ENCODE measurements around the gene VRK2.

Gene VRK2

GRCh38 chr2:58046585-58047372 is at the start of gene VRK2:
Gene VRK2 (plus strand): TSS chr2:58046806. CDS start chr2:58048832, 2,026 bp downstream.
- peak; percentile 93 for DNase-seq

GRCh38 chr2:58006256-58006951 is 40.2 kb upstream of the VRK2 start:
- DNase-seq: no peak

- no peak for DNase-seq
These were observed 39.7 kb upstream of the VRK2 start for GRCh38 chr2:58006952-58007284.

- no peak for DNase-seq
These were observed 36.0 kb upstream of the VRK2 start for GRCh38 chr2:58010599-58010998.

- no peak for DNase-seq
These were observed 27.4 kb upstream of the VRK2 start for GRCh38 chr2:58019229-58019628.

GRCh38 chr2:58025150-58025933 is 21.3 kb upstream of the VRK2 start:
- no peak for DNase-seq

- no peak for DNase-seq
These were observed 19.6 kb upstream of the VRK2 start for GRCh38 chr2:58027029-58027428.

GRCh38 chr2:58030771-58031170 is 15.8 kb upstream of the VRK2 start:
- no peak for DNase-seq

- DNase-seq: no peak
These were observed 14.4 kb upstream of the VRK2 start for GRCh38 chr2:58032016-58032763.

GRCh38 chr2:58032764-58033080 is 13.9 kb upstream of the VRK2 start:
- no peak for DNase-seq

- no peak for DNase-seq
These were observed 13.1 kb upstream of the VRK2 start for GRCh38 chr2:58033530-58033929.

GRCh38 chr2:58035352-58035751 is 11.3 kb upstream of the VRK2 start:
- no peak for DNase-seq

- DNase-seq: no peak
These were observed 7.4 kb upstream of the VRK2 start for GRCh38 chr2:58039170-58039611.

- DNase-seq: peak; percentile 68
These were observed 4.1 kb upstream of the VRK2 start for GRCh38 chr2:58042486-58042970.

- no peak for DNase-seq
These were observed 2.5 kb upstream of the VRK2 start for GRCh38 chr2:58044145-58044544.

GRCh38 chr2:58045580-58046334 is 849 bp upstream of the VRK2 start:
- DNase-seq: no peak

GRCh38 chr2:58046335-58046584 is 346 bp upstream of the VRK2 start:
- no peak for DNase-seq

GRCh38 chr2:58047373-58047935 is 848 bp downstream of the VRK2 start:
- peak; percentile 77 for DNase-seq

GRCh38 chr2:58047961-58048360 is 1.4 kb downstream of the VRK2 start:
- DNase-seq: no peak

GRCh38 chr2:58051445-58051844 is 4.8 kb downstream of the VRK2 start:
- DNase-seq: no peak

GRCh38 chr2:58052978-58053377 is 6.4 kb downstream of the VRK2 start:
- no peak for DNase-seq

GRCh38 chr2:58054264-58054663 is 7.7 kb downstream of the VRK2 start:
- DNase-seq: no peak
